HepG2 (cell line): Measurements from ENCODE around the gene IQCE. TPM values are rescaled to one million over a fixed set of nuclear protein-coding genes. Genes with fewer than 3 reads are reported as not detected.

ENCODE experiments used
- ATAC-seq: fragments of 200-7000 bp; cut with Tn5 transposase; 3 replicates; pipeline ENCODE4 v1.9.1; 2020; ENCODE audit warnings: mild to moderate bottlenecking, moderate library complexity
- BruUV-seq: library from RNA; stranded (reverse); fragments of 400-500 nt; replicated peaks from 2 replicates; lab custom pipeline; 2021; lab: Mats Ljungman, UMichigan
- CTCF ChIA-PET: fragments of 300-600 bp; formaldehyde crosslinking; extraction: SDS; loops from one replicate; lab custom pipeline; 2021; ENCODE audit warnings: low total read pairs, inconsistent platforms, low intra/inter-chr PET ratio; lab: Yijun Ruan, JAX
- POLR2A ChIA-PET: fragments of 350-600 bp; sonication (Branson Sonifier 250); formaldehyde crosslinking; loops from one replicate; lab custom pipeline; 2020; ENCODE audit warnings: antibody characterized with exemption, inconsistent platforms; lab: Yijun Ruan, JAX
- DNase-seq: peaks from one replicate; pipeline ENCODE4 v3.0.0-alpha.2; 2015; ENCODE audit warnings: low spot score
- FAIRE-seq: peaks from 3 replicates; lab custom pipeline; 2011; peaks lifted over from hg19 to GRCh38; lab: Jason Lieb, UNC
- H2AFZ ChIP-seq: one replicate; pipeline ENCODE4 v1.6.1; 2011; ENCODE audit warnings: low read length, inconsistent platforms
- H3K27ac ChIP-seq: fragments of 300-600 bp; 3 replicates; pipeline ENCODE4 v1.8.0; 2011; ENCODE audit warnings: mixed run types, mild to moderate bottlenecking, mixed read lengths, low read length, inconsistent platforms; ENCODE audit not compliant: insufficient read depth; ENCODE audit errors: extremely low read length
- H3K27me3 ChIP-seq, 2 experiments: fragments of 200-600 bp in 1 of 2; 2 replicates in 1 of 2; 3 replicates in 1 of 2; pipeline versions ENCODE4 v1.6.0 to v1.8.0; 2011; ENCODE audit warnings: low read length in 2 of 2, mild to moderate bottlenecking in 2 of 2, moderate library complexity in 2 of 2, inconsistent platforms in 1 of 2; ENCODE audit not compliant: insufficient read depth in 2 of 2, control insufficient read depth in 1 of 2
- H3K36me3 ChIP-seq, 2 experiments: fragments of 200-600 bp in 1 of 2; replicated peaks in 1 of 2; 2 replicates in 1 of 2; 3 replicates in 1 of 2; pipeline versions ENCODE4 v1.5.1 to v1.8.0; 2011; ENCODE audit warnings: low read length in 2 of 2, inconsistent platforms in 1 of 2; ENCODE audit not compliant: insufficient read depth in 2 of 2, control insufficient read depth in 1 of 2
- H3K4me1 ChIP-seq: 2 replicates; pipeline ENCODE4 v1.5.1; 2012; ENCODE audit warnings: low read length, inconsistent platforms; ENCODE audit not compliant: insufficient read depth
- H3K4me2 ChIP-seq: 2 replicates; pipeline ENCODE4 v1.6.0; 2011; ENCODE audit warnings: low read depth, low read length, inconsistent platforms
- H3K4me3 ChIP-seq, 3 experiments: fragments of 200-600 bp in 1 of 3; sonication (generic), shearing (Covaris generic) in 1 of 3; replicated peaks in 1 of 3; 2 replicates each; pipeline ENCODE4 v1.5.1; 2011 to 2016; ENCODE audit warnings: low read length in 3 of 3, inconsistent platforms in 2 of 3, low read depth in 2 of 3, mild to moderate bottlenecking in 2 of 3, control low read depth in 1 of 3, mixed read lengths in 1 of 3; ENCODE audit not compliant: insufficient read depth in 1 of 3
- H3K79me2 ChIP-seq: one replicate; pipeline ENCODE4 v1.6.1; 2011; ENCODE audit warnings: low read length, inconsistent platforms; ENCODE audit not compliant: insufficient read depth
- H3K9ac ChIP-seq: 2 replicates; pipeline ENCODE4 v1.6.0; 2011; ENCODE audit warnings: mild to moderate bottlenecking, low read depth, low read length, inconsistent platforms; ENCODE audit not compliant: insufficient read depth
- H3K9me3 ChIP-seq: 2 replicates; pipeline ENCODE4 v1.5.1; 2012; ENCODE audit warnings: mild to moderate bottlenecking, low read length
- H4K20me1 ChIP-seq: 2 replicates; pipeline ENCODE4 v1.6.0; 2011; ENCODE audit warnings: inconsistent platforms, mild to moderate bottlenecking, low read length, moderate library complexity; ENCODE audit not compliant: insufficient read depth
- ATF1 ChIP-seq: IDR thresholded peaks from 2 replicates; pipeline ENCODE4 v1.6.1; 2016; ENCODE audit warnings: mild to moderate bottlenecking, control low read depth
- CREB1 ChIP-seq, 2 experiments: fragments of 450-650 bp in 1 of 2; IDR thresholded peaks; 2 replicates each; pipeline ENCODE4 v1.6.1; 2016 to 2017; ENCODE audit warnings: control low read depth in 1 of 2, mild to moderate bottlenecking in 1 of 2, missing compliant biosample characterization in 1 of 2, missing genetic modification characterization in 1 of 2
- ELF4 ChIP-seq: sonication (generic); formaldehyde crosslinking; IDR thresholded peaks from 2 replicates; pipeline ENCODE4 v1.5.0; 2020; ENCODE audit warnings: missing genetic modification reagents, mild to moderate bottlenecking, moderate library complexity, borderline replicate concordance
- NFYB ChIP-seq: sonication (generic); formaldehyde crosslinking; IDR thresholded peaks from 2 replicates; pipeline ENCODE4 v1.4.0; 2020; ENCODE audit warnings: missing genetic modification reagents
- PCBP1 ChIP-seq: fragments of 200-400 bp; formaldehyde crosslinking; IDR thresholded peaks from 2 replicates; pipeline ENCODE4 v1.6.1; 2017; ENCODE audit warnings: mild to moderate bottlenecking, low read depth, low read length, borderline replicate concordance
- SPEN ChIP-seq: sonication (generic); formaldehyde crosslinking; IDR thresholded peaks from 2 replicates; pipeline ENCODE4 v1.5.1; 2020; ENCODE audit warnings: low read depth, mild to moderate bottlenecking, missing genetic modification reagents
- TARDBP ChIP-seq: sonication (generic); formaldehyde crosslinking; IDR thresholded peaks from 2 replicates; pipeline ENCODE4 v1.8.0; 2022; ENCODE audit warnings: mild to moderate bottlenecking, missing genetic modification reagents
- TBP ChIP-seq: sonication (generic); formaldehyde crosslinking; IDR thresholded peaks from 2 replicates; pipeline ENCODE4 v1.5.0; 2020; ENCODE audit warnings: missing genetic modification reagents
- TFDP2 ChIP-seq: sonication (generic); formaldehyde crosslinking; IDR thresholded peaks from 2 replicates; pipeline ENCODE4 v1.4.0; 2020; ENCODE audit warnings: missing genetic modification reagents
- ZBTB7B ChIP-seq: sonication (generic); formaldehyde crosslinking; IDR thresholded peaks from 2 replicates; pipeline ENCODE4 v1.4.0; 2020; ENCODE audit warnings: missing genetic modification reagents
- ZNF232 ChIP-seq: sonication (generic); formaldehyde crosslinking; IDR thresholded peaks from 2 replicates; pipeline ENCODE4 v1.4.0; 2020; ENCODE audit warnings: missing genetic modification reagents, borderline replicate concordance
- ZNF280B ChIP-seq: sonication (generic); formaldehyde crosslinking; IDR thresholded peaks from 2 replicates; pipeline ENCODE4 v1.5.0; 2020; ENCODE audit warnings: missing genetic modification reagents, mild to moderate bottlenecking, borderline replicate concordance
- ZNF292 ChIP-seq: sonication (generic); formaldehyde crosslinking; IDR thresholded peaks from 2 replicates; pipeline ENCODE4 v1.8.1; 2022; ENCODE audit warnings: mild to moderate bottlenecking, low read depth, missing genetic modification reagents, borderline replicate concordance
- ZNF343 ChIP-seq: sonication (generic); formaldehyde crosslinking; IDR thresholded peaks from 2 replicates; pipeline ENCODE4 v1.4.0; 2020; ENCODE audit warnings: mild to moderate bottlenecking, missing genetic modification reagents
- ZNF543 ChIP-seq: sonication (generic); formaldehyde crosslinking; IDR thresholded peaks from 2 replicates; pipeline ENCODE4 v1.4.0; 2020; ENCODE audit warnings: mild to moderate bottlenecking, missing genetic modification reagents
- ZNF768 ChIP-seq: sonication (generic); formaldehyde crosslinking; IDR thresholded peaks from 2 replicates; pipeline ENCODE4 v1.4.0; 2020; ENCODE audit warnings: missing genetic modification reagents
- WGBS: methylation state at CpG from one replicate; pipeline ENCODE4 v1.1.6; 2017; ENCODE audit warnings: low lambda C conversion rate; 5-methylcytosine and 5-hydroxymethylcytosine counted together
- in situ Hi-C: cut with HindIII; loops from 2 replicates; pipeline ENCODE4 v1.10.0; 2017; ENCODE audit warnings: low pct_unique_long_range_greater_than_20kb; ENCODE audit not compliant: extremely low pct_ligation_motif_present
- intact Hi-C: fragments of 100-400 bp; cut with micrococcal nuclease; formaldehyde crosslinking; loops from one replicate; pipeline ENCODE4 v1.10.0; 2022; ENCODE audit not compliant: unreplicated experiment
- polyA plus RNA-seq, 8 experiments: library from polyadenylated mRNA; depleted of rRNA in 3 of 8; stranded (reverse) in 7 of 8; unstranded in 1 of 8; fragments of >200 nt; fragmentation: Illumina TruSeq in 4 of 8; extraction: Trizol in 4 of 8; gene quantifications; 2 replicates each; pipeline versions ENCODE4 v1.2.1 to v1.2.3, GENCODE V29; 2011 to 2016; ENCODE audit warnings: low read depth in 4 of 8, missing spikeins in 1 of 8, mixed read lengths in 1 of 8; ENCODE audit not compliant: insufficient read depth in 1 of 8
- total RNA-seq, 5 experiments: library from RNA; depleted of rRNA; stranded (reverse); fragments of >200 nt; fragmentation: Illumina TruSeq; extraction: Trizol; gene quantifications; 2 replicates each; pipeline ENCODE4 v1.2.3, GENCODE V29; 2016; ENCODE audit warnings: low read depth in 1 of 5
- TF ChIP-seq, protein P1 (sequence below), 2 experiments: IDR thresholded peaks; 2 replicates each; pipeline ENCODE4 v1.6.1; 2011 to 2012; ENCODE audit warnings: low read length in 2 of 2, borderline replicate concordance in 1 of 2, low read depth in 1 of 2, mild to moderate bottlenecking in 1 of 2, moderate library complexity in 1 of 2

The IQCE gene
- total and polyA plus RNA-seq, 2 of the 13 experiments (the other 11 are each of a cell fraction or from before 2014, with no cell fraction given): 1.5 to 2.5 TPM

- in situ Hi-C loops (no loop called here), intact Hi-C loops (no loop called here)
- Histone ChIP-seq H3K27ac (peak overlapping the region; percentile 59), H3K4me2 (peak overlapping the region; percentile 76), H3K4me3 (peak overlapping the region; percentile 1 to 50 (median 31); a peak in 4 of 6 replicates), H3K27me3 (no peaks in the 10 kb centered on the region), H3K4me1 (peaks cover 82% of the 10 kb centered on the region), H4K20me1 (no peaks in the 10 kb centered on the region), H2AFZ (no peak overlapping the region), H3K79me2 (peaks cover 5% of the 10 kb centered on the region), H3K9me3 (no peaks in the 10 kb centered on the region), H3K36me3 (no peaks in the 10 kb centered on the region), H3K9ac (peak overlapping the region; percentile 53)
- ATAC-seq: no peak
- ChIA-PET POLR2A (interaction anchor here (1.1 to 1.8 kb wide), 5 partner anchors 9 to 19 kb away, joined by 3 to 13 read pairs (median 6); no protein-coding TSS in a partner anchor), CTCF (no interaction called here)
- BruUV-seq: no TSS peak
- WGBS: 5% methylated on average over 6 of the region's 9 CpGs
- no peak for DNase-seq
- no peak for FAIRE-seq
- TF ChIP-seq SPEN (CRISPR knock-in tag) (no peak), NFYB (no peak), ZNF232 (CRISPR knock-in tag) (no peak), CREB1 (IDR thresholded peaks at IDR 0.05) (no peak), CREB1 (CRISPR knock-in tag; IDR thresholded peaks at IDR 0.05) (no peak), ZNF292 (CRISPR knock-in tag) (0 out of 2 replicates have a peak, but pooled peaks have one; percentile 30), ZNF343 (CRISPR knock-in tag) (no peak), ELF4 (CRISPR knock-in tag) (no peak), TBP (CRISPR knock-in tag) (no peak), ATF1 (no peak), ZNF280B (no peak), ZNF768 (peak; percentile 80), ZNF543 (0 out of 2 replicates have a peak, but pooled peaks have one; percentile 49), TFDP2 (CRISPR knock-in tag) (no peak), ZBTB7B (CRISPR knock-in tag) (no peak; the same call in 1 of the 2 replicates), PCBP1 (peak; percentile 84; the same call in 1 of the 2 replicates), TARDBP (0 out of 2 replicates have a peak, but pooled peaks have one; percentile 26)
- TF ChIP-seq, protein P1, sequence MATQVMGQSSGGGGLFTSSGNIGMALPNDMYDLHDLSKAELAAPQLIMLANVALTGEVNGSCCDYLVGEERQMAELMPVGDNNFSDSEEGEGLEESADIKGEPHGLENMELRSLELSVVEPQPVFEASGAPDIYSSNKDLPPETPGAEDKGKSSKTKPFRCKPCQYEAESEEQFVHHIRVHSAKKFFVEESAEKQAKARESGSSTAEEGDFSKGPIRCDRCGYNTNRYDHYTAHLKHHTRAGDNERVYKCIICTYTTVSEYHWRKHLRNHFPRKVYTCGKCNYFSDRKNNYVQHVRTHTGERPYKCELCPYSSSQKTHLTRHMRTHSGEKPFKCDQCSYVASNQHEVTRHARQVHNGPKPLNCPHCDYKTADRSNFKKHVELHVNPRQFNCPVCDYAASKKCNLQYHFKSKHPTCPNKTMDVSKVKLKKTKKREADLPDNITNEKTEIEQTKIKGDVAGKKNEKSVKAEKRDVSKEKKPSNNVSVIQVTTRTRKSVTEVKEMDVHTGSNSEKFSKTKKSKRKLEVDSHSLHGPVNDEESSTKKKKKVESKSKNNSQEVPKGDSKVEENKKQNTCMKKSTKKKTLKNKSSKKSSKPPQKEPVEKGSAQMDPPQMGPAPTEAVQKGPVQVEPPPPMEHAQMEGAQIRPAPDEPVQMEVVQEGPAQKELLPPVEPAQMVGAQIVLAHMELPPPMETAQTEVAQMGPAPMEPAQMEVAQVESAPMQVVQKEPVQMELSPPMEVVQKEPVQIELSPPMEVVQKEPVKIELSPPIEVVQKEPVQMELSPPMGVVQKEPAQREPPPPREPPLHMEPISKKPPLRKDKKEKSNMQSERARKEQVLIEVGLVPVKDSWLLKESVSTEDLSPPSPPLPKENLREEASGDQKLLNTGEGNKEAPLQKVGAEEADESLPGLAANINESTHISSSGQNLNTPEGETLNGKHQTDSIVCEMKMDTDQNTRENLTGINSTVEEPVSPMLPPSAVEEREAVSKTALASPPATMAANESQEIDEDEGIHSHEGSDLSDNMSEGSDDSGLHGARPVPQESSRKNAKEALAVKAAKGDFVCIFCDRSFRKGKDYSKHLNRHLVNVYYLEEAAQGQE (IDR thresholded peaks at IDR 0.05; ENCODE audit: borderline replicate concordance in 1 of 2, low read depth in 1 of 2, low read length in 2 of 2): no peak
These were observed 68.7 kb downstream of the IQCE start for GRCh38 chr7:2627258-2628129.
